ENCODE results near the gene EOLA2. TPM values are rescaled to one million over a fixed set of nuclear protein-coding genes. Genes with fewer than 3 reads are reported as not detected.
"Not testable (repeated sequence)": the region's sequence is repeated elsewhere in the genome, so short reads cannot be mapped to it uniquely, and the experiment has no call there.

Gene EOLA2
- total RNA-seq: 10 to 100 TPM; 24.2 to 25.3 TPM
- long read RNA-seq, transcript CXorf40B-203 (5 exons, 1,653 nt): major isoform, 13 of 23 reads
- long read RNA-seq, partial matches to known transcripts: 0 of 23 reads
- long read RNA-seq, other reads (novel, unspliced or antisense): 6 of 23 reads

- ATAC-seq (peak; percentile 62 to 64), DNase-seq (peak; percentile 96)
- intact Hi-C loops (cut with DNase I): no loop called here
These were observed at the start of gene EOLA2 for GRCh38 chrX:149938427-149938880. Gene EOLA2, minus strand, starts transcription at chrX:149938491. Its CDS starts 4,617 bp downstream, at chrX:149933874.

GRCh38 chrX:149987613-149988012, 49.3 kb upstream of the EOLA2 start:
- DNase-seq (no peak), ATAC-seq (no peak)
- intact Hi-C loops (cut with DNase I): loop anchor here in 1 of 2 donors (10.0 kb wide), 1 partner anchor 377 kb away; the partner anchor contains the start of gene MAMLD1

- intact Hi-C loops (cut with DNase I): loop anchor here in 1 of 2 donors (10.0 kb wide), 1 partner anchor 380 kb away; the partner anchor contains the start of gene MAMLD1
- no peak for ATAC-seq
- no peak for DNase-seq
These were observed 46.1 kb upstream of the EOLA2 start for GRCh38 chrX:149984411-149984810.

GRCh38 chrX:149982310-149982709, 44.0 kb upstream of the EOLA2 start:
- intact Hi-C loops (cut with DNase I): loop anchor here in 1 of 2 donors (10.0 kb wide), 1 partner anchor 382 kb away; the partner anchor contains the start of gene MAMLD1
- DNase-seq (no peak), ATAC-seq (peak in 1 of 2 donors; percentile 53)

- no peak for ATAC-seq
- DNase-seq: no peak
- intact Hi-C loops (cut with DNase I): no loop called here
These were observed 40.9 kb upstream of the EOLA2 start for GRCh38 chrX:149979126-149979644.

GRCh38 chrX:149962859-149963757, 24.8 kb upstream of the EOLA2 start:
- DNase-seq: peak; percentile 53
- intact Hi-C loops (cut with DNase I): loop anchor here in 1 of 2 donors (5.0 to 10.0 kb wide), 3 partner anchors 239 to 524 kb away; partner anchors contain the start of gene MAMLD1
- peak; percentile 87 to 94 for ATAC-seq

GRCh38 chrX:149962010-149962409, 23.7 kb upstream of the EOLA2 start:
- ATAC-seq: no peak
- intact Hi-C loops (cut with DNase I): loop anchor here in 1 of 2 donors (5.0 to 10.0 kb wide), 3 partner anchors 240 to 525 kb away; partner anchors contain the start of gene MAMLD1
- DNase-seq: no peak

GRCh38 chrX:149961572-149961971, 23.3 kb upstream of the EOLA2 start:
- DNase-seq (no peak), ATAC-seq (no peak)
- intact Hi-C loops (cut with DNase I): loop anchor here in 1 of 2 donors (5.0 to 10.0 kb wide), 3 partner anchors 241 to 526 kb away; partner anchors contain the start of gene MAMLD1

GRCh38 chrX:149950681-149951080, 12.4 kb upstream of the EOLA2 start:
- intact Hi-C loops (cut with DNase I): no loop called here
- peak; percentile 49 to 68 for ATAC-seq

GRCh38 chrX:149949743-149950436, 11.6 kb upstream of the EOLA2 start:
- intact Hi-C loops (cut with DNase I): no loop called here
- ATAC-seq (peak in 1 of 2 donors; percentile 55), DNase-seq (no peak)

More at GRCh38 chrX:149950681-149951080, 12.4 kb upstream of the EOLA2 start:
- DNase-seq: no peak

GRCh38 chrX:149948016-149948415, 9.7 kb upstream of the EOLA2 start:
- intact Hi-C loops (cut with DNase I): no loop called here
- ATAC-seq: no peak
- DNase-seq: no peak

- DNase-seq; intact Hi-C loops (cut with DNase I); ATAC-seq: not testable (repeated sequence)
These were observed 8.6 kb upstream of the EOLA2 start for GRCh38 chrX:149946932-149947331.

- intact Hi-C loops (cut with DNase I); ATAC-seq; DNase-seq: not testable (repeated sequence)
These were observed 7.5 kb upstream of the EOLA2 start for GRCh38 chrX:149945820-149946219.

GRCh38 chrX:149945087-149945670, 6.9 kb upstream of the EOLA2 start:
- DNase-seq; intact Hi-C loops (cut with DNase I); ATAC-seq: not testable (repeated sequence)

- intact Hi-C loops (cut with DNase I); ATAC-seq; DNase-seq: not testable (repeated sequence)
These were observed 2.4 kb upstream of the EOLA2 start for GRCh38 chrX:149940674-149941024.

GRCh38 chrX:149939905-149940673, 1.8 kb upstream of the EOLA2 start:
- peak; percentile 64 to 80 for ATAC-seq
- intact Hi-C loops (cut with DNase I): no loop called here
- DNase-seq: peak; percentile 95

GRCh38 chrX:149939655-149939904, 1.3 kb upstream of the EOLA2 start:
- ATAC-seq (peak in 1 of 2 donors; percentile 65), DNase-seq (no peak)
- intact Hi-C loops (cut with DNase I): no loop called here
